Stimulated activated effector memory CD8-positive, alpha-beta T cell treated with anti-CD3 and anti-CD28 coated beads, Interleukin-12 subunit alpha, Interleukin-12 subunit beta, amount 100 ng/mL, for 72 hours (primary cell): ENCODE data around the gene IRF7.
A peak's percentile ranks its signal among the peaks of the same experiment; 100 is the strongest.

Experiments used
- ATAC-seq: fragments of 150-1000 bp; cut with Tn5 transposase; 2 replicates; pipeline ENCODE4 v1.10.0; 2021
- DNase-seq, 2 donors: peaks; one replicate each; pipeline ENCODE4 v3.0.0; 2021 to 2022; ENCODE audit warnings: low spot score in 2 of 2
- H3K27ac Mint-ChIP-seq: one replicate; pipeline ENCODE4 v1.8.0; 2022; ENCODE audit warnings: mild to moderate bottlenecking, mixed read lengths
- H3K36me3 Mint-ChIP-seq: one replicate; pipeline ENCODE4 v1.8.0; 2022; ENCODE audit warnings: mild to moderate bottlenecking, mixed read lengths
- H3K4me1 Mint-ChIP-seq: one replicate; pipeline ENCODE4 v1.8.0; 2022; ENCODE audit warnings: mixed read lengths
- H3K4me3 Mint-ChIP-seq: one replicate; pipeline ENCODE4 v1.8.0; 2022; ENCODE audit warnings: mild to moderate bottlenecking, mixed read lengths
- H3K9me3 Mint-ChIP-seq: one replicate; pipeline ENCODE4 v1.8.0; 2022; ENCODE audit warnings: mixed read lengths

IRF7 gene

GRCh38 chr11:609341-609811, 6.4 kb downstream of the IRF7 start:
- no peak overlapping the region for H3K27ac Mint-ChIP-seq
- peaks cover 25% of the 10 kb centered on the region for H3K4me1 Mint-ChIP-seq
- peaks cover 88% of the 10 kb centered on the region for H3K36me3 Mint-ChIP-seq
- no peak for ATAC-seq
- H3K9me3 Mint-ChIP-seq, result no peaks in the 10 kb centered on the region
- DNase-seq, result no peak
- no peak overlapping the region for H3K4me3 Mint-ChIP-seq

- peaks cover 19% of the 10 kb centered on the region for H3K4me1 Mint-ChIP-seq
- no peaks in the 10 kb centered on the region for H3K9me3 Mint-ChIP-seq
- peaks cover 88% of the 10 kb centered on the region for H3K36me3 Mint-ChIP-seq
- no peak for ATAC-seq
- H3K27ac Mint-ChIP-seq, result no peak overlapping the region
- DNase-seq, result no peak
- no peak overlapping the region for H3K4me3 Mint-ChIP-seq
Measured at GRCh38 chr11:608791-609251, 6.9 kb downstream of the IRF7 start.

GRCh38 chr11:607971-608659, 7.6 kb downstream of the IRF7 start:
- Mint-ChIP-seq H3K4me3 (no peak overlapping the region), H3K9me3 (no peaks in the 10 kb centered on the region), H3K27ac (no peak overlapping the region), H3K4me1 (peaks cover 13% of the 10 kb centered on the region), H3K36me3 (peaks cover 90% of the 10 kb centered on the region)
- DNase-seq (no peak), ATAC-seq (no peak)

- no peak for ATAC-seq
- H3K27ac Mint-ChIP-seq, result peak overlapping the region; percentile 54
Measured at GRCh38 chr11:607020-607780, 8.6 kb downstream of the IRF7 start.

GRCh38 chr11:606245-606644, 9.5 kb downstream of the IRF7 start:
- Mint-ChIP-seq H3K9me3 (no peaks in the 10 kb centered on the region), H3K36me3 (peaks cover 90% of the 10 kb centered on the region), H3K4me3 (no peak overlapping the region), H3K4me1 (no peaks in the 10 kb centered on the region), H3K27ac (no peak overlapping the region)
- DNase-seq (no peak), ATAC-seq (no peak)

More at GRCh38 chr11:607020-607780, 8.6 kb downstream of the IRF7 start:
- Mint-ChIP-seq H3K4me3 (no peak overlapping the region), H3K9me3 (no peaks in the 10 kb centered on the region), H3K4me1 (peaks cover 3% of the 10 kb centered on the region), H3K36me3 (peaks cover 90% of the 10 kb centered on the region)
- no peak for DNase-seq

GRCh38 chr11:605286-606129, 10.2 kb downstream of the IRF7 start:
- DNase-seq (no peak), ATAC-seq (no peak)
- Mint-ChIP-seq H3K36me3 (peaks cover 90% of the 10 kb centered on the region), H3K4me3 (no peak overlapping the region), H3K4me1 (no peaks in the 10 kb centered on the region), H3K9me3 (no peaks in the 10 kb centered on the region), H3K27ac (peak overlapping the region; percentile 48)

GRCh38 chr11:603154-603553, 12.6 kb downstream of the IRF7 start:
- Mint-ChIP-seq H3K4me1 (no peaks in the 10 kb centered on the region), H3K4me3 (no peak overlapping the region), H3K27ac (no peak overlapping the region), H3K36me3 (peaks cover 95% of the 10 kb centered on the region), H3K9me3 (no peaks in the 10 kb centered on the region)
- no peak for DNase-seq
- no peak for ATAC-seq

- H3K4me3 Mint-ChIP-seq, result no peak overlapping the region
- H3K4me1 Mint-ChIP-seq, result peaks cover 6% of the 10 kb centered on the region
- H3K27ac Mint-ChIP-seq, result peak overlapping the region; percentile 76
- H3K36me3 Mint-ChIP-seq, result peaks cover 91% of the 10 kb centered on the region
- DNase-seq (no peak), ATAC-seq (no peak)
- H3K9me3 Mint-ChIP-seq, result no peaks in the 10 kb centered on the region
Measured at GRCh38 chr11:601573-602245, 14.0 kb downstream of the IRF7 start.

- H3K4me3 Mint-ChIP-seq, result no peak overlapping the region
- no peak overlapping the region for H3K27ac Mint-ChIP-seq
- no peak for DNase-seq
- ATAC-seq, result no peak
- peaks cover 25% of the 10 kb centered on the region for H3K4me1 Mint-ChIP-seq
- H3K9me3 Mint-ChIP-seq, result no peaks in the 10 kb centered on the region
- peaks cover 95% of the 10 kb centered on the region for H3K36me3 Mint-ChIP-seq
Measured at GRCh38 chr11:598005-598680, 17.6 kb downstream of the IRF7 start.

- Mint-ChIP-seq H3K27ac (peak overlapping the region; percentile 83), H3K4me1 (peaks cover 28% of the 10 kb centered on the region), H3K4me3 (no peak overlapping the region), H3K36me3 (peaks cover 95% of the 10 kb centered on the region), H3K9me3 (no peaks in the 10 kb centered on the region)
- ATAC-seq (peak; percentile 40), DNase-seq (no peak)
Measured at GRCh38 chr11:597166-597725, 18.5 kb downstream of the IRF7 start.

- H3K4me1 Mint-ChIP-seq, result peaks cover 28% of the 10 kb centered on the region
- DNase-seq, result no peak
- peaks cover 95% of the 10 kb centered on the region for H3K36me3 Mint-ChIP-seq
- peak overlapping the region; percentile 32 for H3K4me3 Mint-ChIP-seq
- H3K27ac Mint-ChIP-seq, result peak overlapping the region; percentile 83
- H3K9me3 Mint-ChIP-seq, result no peaks in the 10 kb centered on the region
- ATAC-seq, result peak; percentile 84
Measured at GRCh38 chr11:596374-596773, 19.4 kb downstream of the IRF7 start.

GRCh38 chr11:595400-595799, 20.4 kb downstream of the IRF7 start:
- H3K4me3 Mint-ChIP-seq, result no peak overlapping the region
- no peak for ATAC-seq
- H3K36me3 Mint-ChIP-seq, result peaks cover 95% of the 10 kb centered on the region
- no peak for DNase-seq
- no peaks in the 10 kb centered on the region for H3K9me3 Mint-ChIP-seq
- H3K27ac Mint-ChIP-seq, result no peak overlapping the region
- peaks cover 28% of the 10 kb centered on the region for H3K4me1 Mint-ChIP-seq

GRCh38 chr11:593347-593746, 22.4 kb downstream of the IRF7 start:
- ATAC-seq (no peak), DNase-seq (no peak)
- H3K9me3 Mint-ChIP-seq, result no peaks in the 10 kb centered on the region
- peaks cover 39% of the 10 kb centered on the region for H3K4me1 Mint-ChIP-seq
- peak overlapping the region; percentile 63 for H3K27ac Mint-ChIP-seq
- H3K4me3 Mint-ChIP-seq, result no peak overlapping the region
- H3K36me3 Mint-ChIP-seq, result peaks cover 95% of the 10 kb centered on the region

- Mint-ChIP-seq H3K36me3 (peaks cover 95% of the 10 kb centered on the region), H3K9me3 (no peaks in the 10 kb centered on the region), H3K27ac (peak overlapping the region; percentile 37), H3K4me1 (peaks cover 42% of the 10 kb centered on the region), H3K4me3 (no peak overlapping the region)
- no peak for DNase-seq
- no peak for ATAC-seq
Measured at GRCh38 chr11:592918-593317, 22.8 kb downstream of the IRF7 start.
